Neuronal stem cell (in vitro differentiated cells): ENCODE data around the gene CRYBA1.
A peak's percentile ranks its signal among the peaks of the same experiment; 100 is the strongest.
"Not testable (repeated sequence)": the region's sequence is repeated elsewhere in the genome, so short reads cannot be mapped to it uniquely, and the experiment has no call there.

Experiments used
- DNase-seq: peaks from one replicate; pipeline ENCODE4 v3.0.0-alpha.2; 2013; ENCODE audit warnings: low spot score
- H2AFZ ChIP-seq: one replicate; pipeline ENCODE4 v1.6.1; 2013; ENCODE audit warnings: mild to moderate bottlenecking, low read length, inconsistent platforms
- H2AK5ac ChIP-seq: 2 replicates; pipeline ENCODE4 v1.6.1; 2013; ENCODE audit warnings: low read depth, mild to moderate bottlenecking, inconsistent platforms, low read length, moderate library complexity, mixed read lengths
- H2BK120ac ChIP-seq: 2 replicates; pipeline ENCODE4 v1.6.1; 2013; ENCODE audit warnings: low read depth, mild to moderate bottlenecking, inconsistent platforms, low read length, moderate library complexity, mixed read lengths
- H2BK12ac ChIP-seq: one replicate; pipeline ENCODE4 v1.6.1; 2013; ENCODE audit warnings: low read length, inconsistent platforms
- H2BK15ac ChIP-seq: 2 replicates; pipeline ENCODE4 v1.6.1; 2013; ENCODE audit warnings: mild to moderate bottlenecking, low read length, inconsistent platforms, mixed read lengths
- H2BK5ac ChIP-seq: one replicate; pipeline ENCODE4 v1.6.1; 2013; ENCODE audit warnings: inconsistent platforms, mild to moderate bottlenecking, low read length, moderate library complexity
- H3K14ac ChIP-seq: one replicate; pipeline ENCODE4 v1.6.1; 2013; ENCODE audit warnings: low read length, inconsistent platforms
- H3K18ac ChIP-seq: 2 replicates; pipeline ENCODE4 v1.6.1; 2013; ENCODE audit warnings: low read length, inconsistent platforms
- H3K23ac ChIP-seq: 2 replicates; pipeline ENCODE4 v1.6.1; 2013; ENCODE audit warnings: low read depth, mild to moderate bottlenecking, mixed read lengths, low read length, inconsistent platforms; ENCODE audit not compliant: poor library complexity
- H3K27ac ChIP-seq: replicated peaks from 3 replicates; pipeline ENCODE4 v1.5.1; 2013; ENCODE audit warnings: low read length, inconsistent platforms
- H3K27me3 ChIP-seq, 3 experiments: 2 replicates each; pipeline ENCODE4 v1.6.1; 2013; ENCODE audit warnings: low read length in 3 of 3, mild to moderate bottlenecking in 2 of 3, inconsistent platforms in 1 of 3, low read depth in 1 of 3, mixed read lengths in 1 of 3, moderate library complexity in 1 of 3; ENCODE audit not compliant: control insufficient read depth in 3 of 3, insufficient read depth in 3 of 3
- H3K36me3 ChIP-seq, 2 donors: replicated peaks in 1 of 2; 2 replicates each; pipeline ENCODE4 v1.6.1; 2013; ENCODE audit warnings: low read length in 2 of 2; ENCODE audit not compliant: control insufficient read depth in 2 of 2, insufficient read depth in 2 of 2
- H3K4ac ChIP-seq: 2 replicates; pipeline ENCODE4 v1.6.1; 2013; ENCODE audit warnings: inconsistent platforms, mild to moderate bottlenecking, low read length, moderate library complexity
- H3K4me1 ChIP-seq, 2 donors: 1 replicate in 1 of 2; 2 replicates in 1 of 2; pipeline ENCODE4 v1.6.1; 2013; ENCODE audit warnings: low read length in 2 of 2, low read depth in 1 of 2; ENCODE audit not compliant: control insufficient read depth in 2 of 2, insufficient read depth in 1 of 2
- H3K4me2 ChIP-seq: one replicate; pipeline ENCODE4 v1.6.1; 2013; ENCODE audit warnings: mild to moderate bottlenecking, low read length, inconsistent platforms; ENCODE audit not compliant: insufficient read depth, poor library complexity, severe bottlenecking
- H3K4me3 ChIP-seq, 2 donors: 2 replicates each; pipeline ENCODE4 v1.5.1; 2013; ENCODE audit warnings: low read length in 2 of 2, mild to moderate bottlenecking in 2 of 2, inconsistent platforms in 1 of 2, moderate library complexity in 1 of 2
- H3K79me1 ChIP-seq: one replicate; pipeline ENCODE4 v1.6.1; 2013; ENCODE audit warnings: low read depth, mild to moderate bottlenecking, inconsistent platforms, low read length, moderate library complexity
- H3K9ac ChIP-seq: one replicate; pipeline ENCODE4 v1.6.1; 2013; ENCODE audit warnings: mild to moderate bottlenecking, low read depth, low read length, inconsistent platforms; ENCODE audit not compliant: poor library complexity
- H3K9me3 ChIP-seq, 2 donors: replicated peaks in 1 of 2; 2 replicates each; pipeline versions ENCODE3 to v1.6.1; 2013; ENCODE audit warnings: low read length in 2 of 2, mild to moderate bottlenecking in 2 of 2, inconsistent platforms in 1 of 2, low read depth in 1 of 2, mixed read lengths in 1 of 2, moderate library complexity in 1 of 2; ENCODE audit not compliant: control insufficient read depth in 2 of 2, insufficient read depth in 1 of 2
- H4K8ac ChIP-seq: one replicate; pipeline ENCODE4 v1.6.1; 2013; ENCODE audit warnings: low read depth, mild to moderate bottlenecking, inconsistent platforms, low read length, moderate library complexity
- H4K91ac ChIP-seq: one replicate; pipeline ENCODE4 v1.6.1; 2013; ENCODE audit warnings: low read length, low read depth, mild to moderate bottlenecking, inconsistent platforms; ENCODE audit not compliant: poor library complexity
- WGBS, 2 donors: extraction: QIAGEN DNeasy Blood & Tissue Kit; methylation state at CpG; one replicate each; pipeline ENCODE4 v1.1.7; 2013; ENCODE audit warnings: missing lambda C conversion rate in 2 of 2, mixed read lengths in 1 of 2; ENCODE audit not compliant: insufficient read length in 2 of 2, insufficient replicate concordance in 1 of 2; ENCODE audit errors: extremely low coverage in 2 of 2; 5-methylcytosine and 5-hydroxymethylcytosine counted together

The CRYBA1 gene

DNA sequence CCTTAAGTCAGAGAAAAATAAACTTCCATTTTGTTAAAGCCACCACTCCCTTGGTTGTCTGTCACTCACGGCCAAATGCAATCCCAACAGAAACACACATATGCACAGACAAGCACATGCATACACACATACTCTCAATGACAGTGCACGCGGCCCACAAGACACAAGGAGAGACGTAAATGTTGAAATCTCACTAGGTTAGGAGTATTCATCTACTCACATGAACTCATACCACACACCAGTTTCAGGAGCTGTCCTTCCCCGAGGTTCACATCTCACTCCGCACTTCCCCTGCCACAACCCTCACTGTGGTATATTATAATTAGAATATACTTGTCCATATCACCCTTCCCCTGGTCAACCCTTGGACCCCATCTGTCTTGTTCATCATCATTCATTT, 30.5 kb upstream of the CRYBA1 start:
- Histone ChIP-seq H3K18ac (no peak overlapping the region), H3K27me3 (no peaks in the 10 kb centered on the region), H3K4me1 (peaks cover 3 to 9% of the 10 kb centered on the region in 2 donors), H2AFZ (no peak overlapping the region), H3K36me3 (no peaks in the 10 kb centered on the region), H3K4ac (no peak overlapping the region), H2BK15ac (no peak overlapping the region), H3K4me3 (no peak overlapping the region), H2BK5ac (no peak overlapping the region), H3K14ac (no peak overlapping the region), H3K9me3 (no peaks in the 10 kb centered on the region), H3K27ac (no peak overlapping the region), H3K9ac (no peak overlapping the region), H3K79me1 (no peaks in the 10 kb centered on the region), H3K4me2 (no peak overlapping the region), H2AK5ac (no peak overlapping the region), H2BK120ac (no peak overlapping the region), H4K91ac (peak overlapping the region; percentile 40), H4K8ac (no peak overlapping the region), H3K23ac (no peak overlapping the region), H2BK12ac (no peak overlapping the region)
- no peak for DNase-seq
- WGBS, 2 donors = no CpG with 5 or more reads among the region's 6 CpGs

DNA sequence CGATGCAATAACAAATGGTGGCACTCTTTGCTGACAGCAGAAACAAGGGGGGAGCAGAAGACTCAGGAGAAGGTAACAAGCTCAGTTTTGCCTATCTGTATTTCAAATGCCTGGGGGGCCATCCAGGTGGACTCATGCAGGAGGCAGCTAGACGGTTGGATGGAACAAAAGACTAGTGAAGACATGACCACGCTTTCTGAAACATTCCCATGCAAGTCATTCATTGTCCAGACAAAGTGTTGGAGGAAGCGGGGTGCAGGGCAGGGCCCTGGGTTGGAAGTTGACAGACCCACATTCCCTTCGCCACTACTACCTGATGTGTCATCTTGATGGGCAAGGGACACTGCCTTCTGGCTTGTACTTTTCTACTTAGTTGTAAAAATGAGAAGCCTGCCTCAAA, 29.8 kb upstream of the CRYBA1 start:
- no CpG with 5 or more reads among the region's 5 CpGs for whole genome bisulfite sequencing, 2 donors
- Histone ChIP-seq H2BK120ac (no peak overlapping the region), H3K27me3 (no peaks in the 10 kb centered on the region), H3K36me3 (no peaks in the 10 kb centered on the region), H3K79me1 (no peaks in the 10 kb centered on the region), H2BK12ac (no peak overlapping the region), H4K91ac (no peak overlapping the region), H3K9ac (no peak overlapping the region), H2BK15ac (no peak overlapping the region), H2BK5ac (no peak overlapping the region), H3K27ac (no peak overlapping the region), H2AFZ (no peak overlapping the region), H3K4me2 (no peak overlapping the region), H3K4ac (no peak overlapping the region), H4K8ac (no peak overlapping the region), H3K4me1 (peaks cover 0 to 4% of the 10 kb centered on the region in 2 donors), H3K18ac (peak overlapping the region; percentile 18), H3K14ac (no peak overlapping the region), H3K4me3 (no peak overlapping the region), H3K9me3 (no peaks in the 10 kb centered on the region), H2AK5ac (no peak overlapping the region), H3K23ac (no peak overlapping the region)
- DNase-seq = no peak

DNA sequence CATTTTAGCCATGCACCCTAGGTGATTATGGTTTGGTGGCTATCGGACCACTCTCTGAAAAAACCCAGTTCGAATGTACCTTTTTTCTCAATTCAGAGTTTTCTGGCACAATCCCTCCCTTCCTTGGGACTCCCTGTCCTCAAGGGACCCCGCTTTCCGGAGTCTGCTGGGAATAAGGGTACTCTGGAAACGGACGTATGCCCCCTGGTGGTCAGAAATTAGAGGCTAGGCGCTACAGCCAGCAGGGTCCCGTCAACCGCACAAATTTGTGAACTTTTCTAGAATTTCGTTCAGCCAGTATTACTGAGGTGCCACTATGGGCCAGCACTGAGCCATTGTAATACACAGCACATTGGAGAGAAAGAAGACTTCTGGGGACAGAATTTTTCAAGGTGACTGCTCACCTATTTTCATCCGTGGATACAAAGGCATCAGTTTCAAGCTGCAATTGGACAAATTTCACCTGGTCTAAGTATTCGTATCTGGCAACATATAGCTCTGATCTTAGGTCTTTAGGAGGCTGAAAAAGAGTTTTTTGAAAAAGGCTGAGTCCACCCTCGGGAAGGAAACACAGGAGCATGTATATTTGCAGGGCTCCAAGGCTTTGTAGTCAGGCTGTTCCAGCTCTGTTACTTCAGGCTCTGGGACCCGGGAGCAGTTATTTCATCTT, 27.1 kb upstream of the CRYBA1 start:
- no peak overlapping the region for H3K27ac ChIP-seq
- no peaks in the 10 kb centered on the region for H3K79me1 ChIP-seq
- H3K14ac ChIP-seq = no peak overlapping the region
- H3K23ac ChIP-seq = no peak overlapping the region
- peaks cover 2 to 3% of the 10 kb centered on the region in 2 donors for H3K4me1 ChIP-seq
- no peaks in the 10 kb centered on the region for H3K9me3 ChIP-seq
- no peak overlapping the region for H4K8ac ChIP-seq
- H3K9ac ChIP-seq = no peak overlapping the region
- H2BK5ac ChIP-seq = no peak overlapping the region
- H2BK120ac ChIP-seq = no peak overlapping the region
- no CpG with 5 or more reads among the region's 14 CpGs for WGBS, 2 donors
- no peak overlapping the region for H2BK15ac ChIP-seq
- no peak overlapping the region for H2AK5ac ChIP-seq
- H3K27me3 ChIP-seq = no peaks in the 10 kb centered on the region
- peak; percentile 80 for DNase-seq
- H3K4ac ChIP-seq = no peak overlapping the region
- no peak overlapping the region for H3K18ac ChIP-seq
- no peak overlapping the region for H3K4me2 ChIP-seq
- H3K36me3 ChIP-seq = no peaks in the 10 kb centered on the region
- H2BK12ac ChIP-seq = no peak overlapping the region
- H3K4me3 ChIP-seq = no peak overlapping the region
- peak overlapping the region; percentile 62 for H2AFZ ChIP-seq
- no peak overlapping the region for H4K91ac ChIP-seq

DNA sequence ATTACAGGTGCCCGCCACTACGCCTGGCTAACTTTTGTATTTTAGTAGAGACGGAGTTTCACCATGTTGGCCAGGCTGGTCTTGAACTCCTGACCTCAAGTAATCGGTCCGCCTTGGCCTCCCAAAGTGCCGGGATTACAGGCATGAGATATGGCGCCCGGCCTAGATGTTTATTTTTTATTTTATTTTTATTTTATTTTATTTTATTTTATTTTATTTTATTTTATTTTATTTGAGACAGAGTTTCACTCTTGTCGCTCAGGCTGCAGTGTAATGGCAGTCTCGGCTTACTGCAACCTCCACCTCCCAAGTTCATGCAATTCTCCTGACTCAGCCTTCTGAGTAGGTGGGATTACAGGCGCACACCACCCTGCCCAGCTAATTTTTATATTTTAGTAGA, 25.3 kb upstream of the CRYBA1 start:
- H2BK120ac ChIP-seq, H4K8ac ChIP-seq, H3K36me3 ChIP-seq, H3K9ac ChIP-seq, H2BK12ac ChIP-seq, H3K79me1 ChIP-seq, H4K91ac ChIP-seq, H3K4ac ChIP-seq, H2AK5ac ChIP-seq, H2BK5ac ChIP-seq, H3K27ac ChIP-seq, H3K4me1 ChIP-seq, H3K4me3 ChIP-seq, H3K18ac ChIP-seq, H3K9me3 ChIP-seq, H3K14ac ChIP-seq, H2AFZ ChIP-seq, H2BK15ac ChIP-seq, H3K23ac ChIP-seq, H3K27me3 ChIP-seq, DNase-seq, H3K4me2 ChIP-seq: not testable (repeated sequence)
- no CpG with 5 or more reads among the region's 11 CpGs for whole genome bisulfite sequencing, 2 donors
